Tongue (tissue), 2 donors: ENCODE results near the gene TMEM132D. TPM values are rescaled to one million over a fixed set of nuclear protein-coding genes. Genes with fewer than 3 reads are reported as not detected.

ENCODE experiments used
- DNase-seq: peaks from one replicate; pipeline ENCODE4 v3.0.0-alpha.2; 2015
- total RNA-seq: library from RNA; depleted of rRNA; stranded (reverse); fragments of >200 nt; gene quantifications from one replicate; pipeline ENCODE4 v1.2.3, GENCODE V29; 2014

TMEM132D gene
- total RNA-seq, 1 donor from 2014 or later = 1.1 TPM

- no peak for DNase-seq
Observed at GRCh38 chr12:129723260-129723659, 180.6 kb downstream of the TMEM132D start.

- DNase-seq = no peak
Observed at GRCh38 chr12:129720618-129721017, 183.2 kb downstream of the TMEM132D start.

GRCh38 chr12:129719416-129719815 is 184.4 kb downstream of the TMEM132D start:
- DNase-seq = no peak

- DNase-seq = no peak
Observed at GRCh38 chr12:129717438-129717837, 186.4 kb downstream of the TMEM132D start.

GRCh38 chr12:129716825-129717224 is 187.0 kb downstream of the TMEM132D start:
- no peak for DNase-seq

- DNase-seq = no peak
Observed at GRCh38 chr12:129706716-129707115, 197.1 kb downstream of the TMEM132D start.

GRCh38 chr12:129704232-129704830 is 199.5 kb downstream of the TMEM132D start:
- DNase-seq = no peak

- peak; percentile 78 for DNase-seq
Observed at GRCh38 chr12:129701631-129702101, 202.2 kb downstream of the TMEM132D start.

GRCh38 chr12:129700036-129700435 is 203.8 kb downstream of the TMEM132D start:
- DNase-seq = no peak

- DNase-seq = peak; percentile 64
Observed at GRCh38 chr12:129696926-129697325, 206.9 kb downstream of the TMEM132D start.

GRCh38 chr12:129696405-129696804 is 207.4 kb downstream of the TMEM132D start:
- no peak for DNase-seq

- no peak for DNase-seq
Observed at GRCh38 chr12:129693731-129694130, 210.1 kb downstream of the TMEM132D start.

- DNase-seq = no peak
Observed at GRCh38 chr12:129687731-129688130, 216.1 kb downstream of the TMEM132D start.

- DNase-seq = no peak
Observed at GRCh38 chr12:129681830-129682229, 222.0 kb downstream of the TMEM132D start.

GRCh38 chr12:129681151-129681550 is 222.7 kb downstream of the TMEM132D start:
- no peak for DNase-seq

GRCh38 chr12:129676411-129676810 is 227.4 kb downstream of the TMEM132D start:
- no peak for DNase-seq

GRCh38 chr12:129675947-129676346 is 227.9 kb downstream of the TMEM132D start:
- no peak for DNase-seq

GRCh38 chr12:129675496-129675895 is 228.3 kb downstream of the TMEM132D start:
- DNase-seq = no peak

GRCh38 chr12:129673806-129674205 is 230.0 kb downstream of the TMEM132D start:
- no peak for DNase-seq

- no peak for DNase-seq
Observed at GRCh38 chr12:129672110-129672509, 231.7 kb downstream of the TMEM132D start.

GRCh38 chr12:129670256-129670920 is 233.4 kb downstream of the TMEM132D start:
- DNase-seq = no peak

- DNase-seq = no peak
Observed at GRCh38 chr12:129665414-129665813, 238.4 kb downstream of the TMEM132D start.

- no peak for DNase-seq
Observed at GRCh38 chr12:129662234-129662633, 241.6 kb downstream of the TMEM132D start.

- no peak for DNase-seq
Observed at GRCh38 chr12:129660946-129661345, 242.9 kb downstream of the TMEM132D start.
